ENCODE data around the gene PRMT9. TPM values are rescaled to one million over a fixed set of nuclear protein-coding genes. Genes with fewer than 3 reads are reported as not detected.
A peak's percentile ranks its signal among the peaks of the same experiment; 100 is the strongest.

Gene PRMT9
- total and polyA plus RNA-seq, 2 of the 13 experiments (the other 11 are each of a cell fraction or from before 2014, with no cell fraction given) = 4.0 to 9.7 TPM

GRCh38 chr4:147683717-147684700 is at the start of gene PRMT9 (continued):
- TF ChIP-seq ZNF292 (CRISPR knock-in tag; IDR thresholded peaks at IDR 0.05; ENCODE audit: borderline replicate concordance, low read depth) (peak; percentile 56; the same call in 1 of the 2 replicates), FOXA3 (CRISPR knock-in tag; IDR thresholded peaks at IDR 0.05) (peak; percentile 61), KDM5B (CRISPR knock-in tag; IDR thresholded peaks at IDR 0.05; ENCODE audit: borderline replicate concordance) (peak; percentile 42; the same call in 1 of the 2 replicates), THAP9 (CRISPR knock-in tag; IDR thresholded peaks at IDR 0.05; ENCODE audit: borderline replicate concordance) (peak; percentile 75; the same call in 1 of the 2 replicates), ELK4 (CRISPR knock-in tag; IDR thresholded peaks at IDR 0.05; ENCODE audit: borderline replicate concordance) (no peak), ZNF136 (CRISPR knock-in tag; IDR thresholded peaks at IDR 0.05; ENCODE audit: low read depth) (no peak; the same call in 1 of the 2 replicates), ZZZ3 (CRISPR knock-in tag; IDR thresholded peaks at IDR 0.05; ENCODE audit: borderline replicate concordance) (peak; percentile 94; the same call in 1 of the 2 replicates), XRCC5 (optimal IDR thresholded peaks at IDR 0.05; ENCODE audit: low read length) (peak; percentile 82), CENPBD1 (CRISPR knock-in tag; IDR thresholded peaks at IDR 0.05; ENCODE audit: borderline replicate concordance, low read depth) (no peak), ZNF547 (CRISPR knock-in tag; IDR thresholded peaks at IDR 0.05) (0 out of 2 replicates have a peak, but pooled peaks have one; percentile 22), ZFP37 (CRISPR knock-in tag; IDR thresholded peaks at IDR 0.05; ENCODE audit: borderline replicate concordance) (peak; percentile 69; the same call in 1 of the 2 replicates), MYC (CRISPR knock-in tag; IDR thresholded peaks at IDR 0.05; ENCODE audit: borderline replicate concordance) (peak; percentile 84), RFXAP (CRISPR knock-in tag; IDR thresholded peaks at IDR 0.05; ENCODE audit: borderline replicate concordance) (peak; percentile 76), ASH2L (IDR thresholded peaks at IDR 0.05; ENCODE audit: insufficient read length, low read depth, low read length) (peak; percentile 76), ISX (CRISPR knock-in tag; conservative IDR thresholded peaks at IDR 0.05) (0 out of 2 replicates have a peak, but pooled peaks have one; percentile 69), KDM2A (CRISPR knock-in tag; IDR thresholded peaks at IDR 0.05; ENCODE audit: borderline replicate concordance, low read depth) (peak; percentile 78), TBX2 (CRISPR knock-in tag; IDR thresholded peaks at IDR 0.05; ENCODE audit: borderline replicate concordance) (peak; percentile 75), FOSL2 (CRISPR knock-in tag; IDR thresholded peaks at IDR 0.05) (peak; percentile 82), ZBTB8A (CRISPR knock-in tag; IDR thresholded peaks at IDR 0.05; ENCODE audit: borderline replicate concordance, low read depth) (no peak), TP53 (CRISPR knock-in tag; conservative IDR thresholded peaks at IDR 0.05) (peak; percentile 81), MED13 (CRISPR knock-in tag; IDR thresholded peaks at IDR 0.05) (peak; percentile 59; the same call in 1 of the 2 replicates), SRSF4 (IDR thresholded peaks at IDR 0.05; ENCODE audit: low read depth, low read length, poor library complexity, severe bottlenecking) (no peak), ZMYM3 (CRISPR knock-in tag; IDR thresholded peaks at IDR 0.05) (peak; percentile 52), ZNF205 (CRISPR knock-in tag; IDR thresholded peaks at IDR 0.05) (peak; percentile 82; the same call in 1 of the 2 replicates)

Data from HepG2 (cell line).